GM13976 (cell line): ENCODE measurements around the gene SLC37A2.
"Not testable (repeated sequence)": the region's sequence is repeated elsewhere in the genome, so short reads cannot be mapped to it uniquely, and the experiment has no call there.

Experiments
- DNase-seq: peaks from one replicate; pipeline ENCODE4 v3.0.0; 2012; ENCODE audit warnings: low spot score
- in situ Hi-C: fragments of 300-500 bp; cut with MboI; formaldehyde crosslinking; loops from one replicate; pipeline ENCODE4 v1.12.0; 2022; ENCODE audit warnings: low sequenced_read_pairs, mixed read lengths, inconsistent platforms; ENCODE audit not compliant: unreplicated experiment
- TF ChIP-seq, protein P1 (sequence below): IDR thresholded peaks from 2 replicates; pipeline ENCODE4 v1.5.1; 2012; ENCODE audit warnings: borderline replicate concordance, mild to moderate bottlenecking; ENCODE audit not compliant: insufficient read depth; ENCODE audit errors: extremely low read depth, missing control alignments, control extremely low read depth

SLC37A2 gene

GRCh38 chr11:125062931-125063428 lies at the start of gene SLC37A2:
TSS of gene SLC37A2 (plus strand) at chr11:125063305. CDS start at chr11:125063368, 63 bp downstream.
- DNase-seq: peak; percentile 90
- in situ Hi-C loops: no loop called here
- TF ChIP-seq, protein P1, sequence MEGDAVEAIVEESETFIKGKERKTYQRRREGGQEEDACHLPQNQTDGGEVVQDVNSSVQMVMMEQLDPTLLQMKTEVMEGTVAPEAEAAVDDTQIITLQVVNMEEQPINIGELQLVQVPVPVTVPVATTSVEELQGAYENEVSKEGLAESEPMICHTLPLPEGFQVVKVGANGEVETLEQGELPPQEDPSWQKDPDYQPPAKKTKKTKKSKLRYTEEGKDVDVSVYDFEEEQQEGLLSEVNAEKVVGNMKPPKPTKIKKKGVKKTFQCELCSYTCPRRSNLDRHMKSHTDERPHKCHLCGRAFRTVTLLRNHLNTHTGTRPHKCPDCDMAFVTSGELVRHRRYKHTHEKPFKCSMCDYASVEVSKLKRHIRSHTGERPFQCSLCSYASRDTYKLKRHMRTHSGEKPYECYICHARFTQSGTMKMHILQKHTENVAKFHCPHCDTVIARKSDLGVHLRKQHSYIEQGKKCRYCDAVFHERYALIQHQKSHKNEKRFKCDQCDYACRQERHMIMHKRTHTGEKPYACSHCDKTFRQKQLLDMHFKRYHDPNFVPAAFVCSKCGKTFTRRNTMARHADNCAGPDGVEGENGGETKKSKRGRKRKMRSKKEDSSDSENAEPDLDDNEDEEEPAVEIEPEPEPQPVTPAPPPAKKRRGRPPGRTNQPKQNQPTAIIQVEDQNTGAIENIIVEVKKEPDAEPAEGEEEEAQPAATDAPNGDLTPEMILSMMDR: peak; percentile 26

GRCh38 chr11:125016413-125016812 lies 46.7 kb upstream of the SLC37A2 start:
- in situ Hi-C loops: no loop called here
- no peak for DNase-seq
- TF ChIP-seq, protein P1: no peak

DNA sequence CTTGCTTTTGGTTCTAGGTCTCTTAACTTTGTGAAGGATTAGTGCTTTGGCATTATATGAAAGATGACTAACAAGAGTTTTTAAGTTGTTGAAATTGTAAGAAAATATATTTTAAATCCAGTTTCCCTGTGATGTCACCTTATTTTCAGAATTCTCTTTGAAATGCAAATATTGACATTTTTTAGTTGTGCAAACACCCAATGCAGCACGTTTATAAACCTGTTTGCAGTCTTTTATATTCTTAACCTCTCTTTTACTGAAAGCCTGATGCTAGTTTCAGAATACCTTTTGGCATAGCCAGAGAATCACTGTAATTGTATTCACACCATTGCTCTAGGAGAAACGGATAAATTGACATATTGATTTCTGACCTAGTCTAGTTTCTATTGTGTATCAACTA lies 42.8 kb upstream of the SLC37A2 start:
- TF ChIP-seq, protein P1: no peak
- no peak for DNase-seq
- in situ Hi-C loops: no loop called here

- TF ChIP-seq, protein P1: no peak
- in situ Hi-C loops: no loop called here
- DNase-seq: no peak
Observed at GRCh38 chr11:125022551-125022950, 40.6 kb upstream of the SLC37A2 start.

DNA sequence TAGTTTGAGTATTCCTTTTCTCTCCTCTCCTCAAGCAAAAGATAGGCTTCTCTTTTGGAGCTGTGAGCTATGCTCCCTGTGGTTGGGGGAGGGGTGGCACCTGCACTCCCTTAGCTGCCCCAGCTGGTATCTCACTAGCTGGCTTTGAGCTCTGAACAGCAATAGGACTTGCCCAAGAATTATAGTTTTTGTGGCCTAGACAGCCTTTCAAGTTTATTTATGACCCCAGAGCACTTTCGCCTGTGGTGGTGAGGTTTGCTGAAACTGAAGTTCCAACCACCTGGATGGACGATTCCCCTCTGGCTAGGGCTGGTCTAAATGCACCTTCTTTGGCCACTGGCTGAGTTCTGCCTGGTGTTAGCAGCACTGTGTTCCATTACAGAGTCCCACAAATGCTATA lies 37.1 kb upstream of the SLC37A2 start:
- in situ Hi-C loops: no loop called here

GRCh38 chr11:125029431-125029830 lies 33.7 kb upstream of the SLC37A2 start:
- DNase-seq, in situ Hi-C loops: not testable (repeated sequence)

More for the DNA sequence above, 37.1 kb upstream of the SLC37A2 start:
- DNase-seq: no peak
- TF ChIP-seq, protein P1: no peak

DNA sequence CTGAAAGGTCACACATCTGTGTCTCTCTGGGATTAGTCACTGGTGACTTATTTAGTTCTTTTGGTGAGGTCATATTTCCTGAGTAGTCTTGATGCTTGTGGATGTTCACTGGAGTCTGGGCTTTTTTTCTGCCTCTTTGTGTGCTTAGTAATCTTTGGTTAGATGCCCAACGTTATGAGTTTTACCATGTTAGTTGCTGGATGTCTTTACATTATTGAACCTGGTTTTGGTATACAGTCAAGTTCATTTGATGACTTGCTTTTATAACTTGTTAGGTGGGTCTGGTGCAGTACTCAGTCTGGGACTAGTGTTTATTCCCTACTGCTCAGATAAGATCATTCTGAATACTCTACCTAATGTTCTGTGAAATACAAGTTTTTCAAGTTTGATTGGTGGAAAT lies 26.2 kb upstream of the SLC37A2 start:
- no peak for DNase-seq
- TF ChIP-seq, protein P1: no peak
- in situ Hi-C loops: no loop called here
